ENCODE measurements around the gene CRIM1.

- TF ChIP-seq, protein P1, sequence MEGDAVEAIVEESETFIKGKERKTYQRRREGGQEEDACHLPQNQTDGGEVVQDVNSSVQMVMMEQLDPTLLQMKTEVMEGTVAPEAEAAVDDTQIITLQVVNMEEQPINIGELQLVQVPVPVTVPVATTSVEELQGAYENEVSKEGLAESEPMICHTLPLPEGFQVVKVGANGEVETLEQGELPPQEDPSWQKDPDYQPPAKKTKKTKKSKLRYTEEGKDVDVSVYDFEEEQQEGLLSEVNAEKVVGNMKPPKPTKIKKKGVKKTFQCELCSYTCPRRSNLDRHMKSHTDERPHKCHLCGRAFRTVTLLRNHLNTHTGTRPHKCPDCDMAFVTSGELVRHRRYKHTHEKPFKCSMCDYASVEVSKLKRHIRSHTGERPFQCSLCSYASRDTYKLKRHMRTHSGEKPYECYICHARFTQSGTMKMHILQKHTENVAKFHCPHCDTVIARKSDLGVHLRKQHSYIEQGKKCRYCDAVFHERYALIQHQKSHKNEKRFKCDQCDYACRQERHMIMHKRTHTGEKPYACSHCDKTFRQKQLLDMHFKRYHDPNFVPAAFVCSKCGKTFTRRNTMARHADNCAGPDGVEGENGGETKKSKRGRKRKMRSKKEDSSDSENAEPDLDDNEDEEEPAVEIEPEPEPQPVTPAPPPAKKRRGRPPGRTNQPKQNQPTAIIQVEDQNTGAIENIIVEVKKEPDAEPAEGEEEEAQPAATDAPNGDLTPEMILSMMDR (IDR thresholded peaks at IDR 0.05): no peak
- no peak for TF ChIP-seq POLR2AphosphoS5 (IDR thresholded peaks at IDR 0.05; ENCODE audit: insufficient read depth in 1 of 2, low read depth in 1 of 2)
These were observed 37.0 kb upstream of the CRIM1 start for GRCh38 chr2:36318547-36318946.

All from vagina (tissue), 2 donors.